Ovary (tissue), 9 donors: ENCODE data around the gene RABAC1. TPM values are rescaled to one million over a fixed set of nuclear protein-coding genes. Genes with fewer than 3 reads are reported as not detected.

Source experiments
- DNase-seq, 5 donors: peaks; one replicate each; pipeline ENCODE4 v3.0.0-alpha.2; 2019 to 2020
- H3K27ac ChIP-seq, 2 donors: fragments of 200-600 bp; one replicate each; pipeline versions ENCODE4 v1.5.1 to v1.8.0; 2019 to 2022
- H3K27me3 ChIP-seq: fragments of 200-600 bp; one replicate; pipeline ENCODE4 v1.8.0; 2022
- H3K36me3 ChIP-seq: fragments of 200-600 bp; sonication (generic); one replicate; pipeline ENCODE4 v1.5.1; 2019
- H3K4me1 ChIP-seq: one replicate; pipeline ENCODE4 v1.8.1; 2013; ENCODE audit warnings: mild to moderate bottlenecking, moderate library complexity; ENCODE audit not compliant: insufficient read depth
- H3K4me3 ChIP-seq: fragments of 200-600 bp; sonication (generic); one replicate; pipeline ENCODE4 v1.5.1; 2017
- H3K9me3 ChIP-seq, 2 donors: fragments of 200-600 bp in 1 of 2; sonication (generic) in 1 of 2; one replicate each; pipeline versions ENCODE4 v1.5.1 to v1.8.1; 2013 to 2019; ENCODE audit warnings: mild to moderate bottlenecking in 1 of 2, moderate library complexity in 1 of 2
- EP300 ChIP-seq: sonication (generic); formaldehyde crosslinking; IDR thresholded peaks from one replicate; pipeline ENCODE4 v1.6.1; 2017; ENCODE audit warnings: antibody characterized with exemption
- POLR2A ChIP-seq: fragments of 450-650 bp; IDR thresholded peaks from one replicate; pipeline ENCODE4 v1.6.1; 2017; ENCODE audit warnings: antibody characterized with exemption, mild to moderate bottlenecking, moderate library complexity
- WGBS, 3 donors: extraction: QIAGEN DNeasy Blood & Tissue Kit in 1 of 3; methylation state at CpG; one replicate each; pipeline versions ENCODE4 v1.1.5 to v1.1.7; 2013 to 2017; 5-methylcytosine and 5-hydroxymethylcytosine counted together
- intact Hi-C, 4 donors: fragments of 100-400 bp; cut with DNase I; formaldehyde crosslinking; loops; one replicate each; pipeline versions ENCODE4 v1.11.0 to v1.15.1; 2022 to 2023
- polyA plus RNA-seq, 2 donors: library from polyadenylated mRNA; stranded (reverse); fragments of 200-250 nt in 1 of 2; fragments of 350-450 nt in 1 of 2; fragmentation: Illumina TruSeq in 1 of 2; extraction: RNeasy Lipid Tissue Mini Kit (QIAGEN cat#74804) in 1 of 2; gene quantifications; one replicate each; pipeline ENCODE4 v1.2.3, GENCODE V29; 2013 to 2014
- total RNA-seq, 7 donors: library from RNA; depleted of rRNA in 2 of 7; stranded (reverse); fragments of >200 nt in 2 of 7; fragmentation: NEBNext Ultra II Directional in 3 of 7; extraction: Animal tissue kit (Norgen Biotek cat#: 25700) in 3 of 7; gene quantifications; one replicate each; pipeline versions ENCODE4 v1.1.0 to v1.2.4, GENCODE V29; 2016 to 2023
- TF ChIP-seq, protein P1 (sequence below), 3 donors: fragments of 450-650 bp in 2 of 3; fragments of 200-600 bp in 1 of 3; IDR thresholded peaks; one replicate each; pipeline versions ENCODE4 v1.5.1 to v1.8.0; 2016 to 2022; ENCODE audit warnings: antibody characterized with exemption in 3 of 3, mild to moderate bottlenecking in 1 of 3
- donor health status: DM: no; HTN: no; CAD: no; lungs with moderate emphysema.
- donor health status: DM: no; HTN: no; CAD: no.
- donor health status: Bipolar disorder and iron deficiency.
- donor health status: DM: yes; HTN: yes; CAD: no.
- donor health status: DM: no; HTN: no; CAD: no.
- donor health status: DM: yes; HTN: yes; CAD: no.

RABAC1 gene
- total and polyA plus RNA-seq, 9 donors, result 21.2 to 224 (median 147) TPM

DNA sequence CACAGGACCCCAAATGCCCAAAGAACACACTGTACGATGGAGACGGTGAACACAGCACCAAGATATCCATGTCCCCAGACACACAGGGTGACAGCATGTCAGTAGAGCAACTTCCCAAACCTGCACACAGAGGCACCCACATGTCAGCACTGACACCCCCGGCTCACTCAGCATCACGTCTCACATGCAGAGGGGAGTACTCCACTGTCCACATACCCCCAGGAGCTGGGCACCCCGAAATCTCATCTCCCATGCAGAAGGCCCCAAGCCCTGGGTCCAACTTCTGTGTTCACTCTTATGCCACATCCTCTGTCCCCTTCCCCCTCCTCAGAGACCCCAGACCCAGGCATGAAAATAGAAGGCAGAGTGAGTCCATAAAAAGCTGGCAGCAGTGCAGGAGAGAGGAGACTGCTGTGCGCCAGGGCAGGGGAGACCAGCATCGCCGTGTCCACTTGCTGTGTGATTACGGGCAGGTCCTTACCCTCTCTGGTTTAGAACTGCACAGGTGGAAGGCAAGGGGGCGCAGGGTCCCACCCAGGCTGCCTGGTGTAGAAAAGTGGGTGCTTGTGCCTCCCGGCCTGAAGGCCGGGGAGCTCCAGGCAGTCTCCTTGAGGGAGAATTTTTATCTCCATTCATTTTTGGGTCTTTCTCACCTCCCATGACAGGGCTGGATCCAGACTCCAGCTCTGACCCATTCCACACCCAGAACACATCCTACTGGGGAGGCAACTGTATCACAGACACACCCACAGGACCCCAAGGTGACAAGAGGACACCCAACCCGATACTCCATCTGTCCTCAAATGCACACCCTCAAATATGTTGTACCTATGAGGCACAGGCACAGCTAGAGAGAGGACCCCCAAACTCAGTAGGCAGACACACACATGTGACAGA is 47.9 kb downstream of the RABAC1 start:
- Histone ChIP-seq H3K27ac (no peak overlapping the region), H3K36me3 (no peaks in the 10 kb centered on the region), H3K4me3 (no peak overlapping the region), H3K27me3 (no peaks in the 10 kb centered on the region), H3K4me1 (no peaks in the 10 kb centered on the region), H3K9me3 (no peaks in the 10 kb centered on the region)
- TF ChIP-seq EP300 (no peak), POLR2A (no peak)
- TF ChIP-seq, protein P1, sequence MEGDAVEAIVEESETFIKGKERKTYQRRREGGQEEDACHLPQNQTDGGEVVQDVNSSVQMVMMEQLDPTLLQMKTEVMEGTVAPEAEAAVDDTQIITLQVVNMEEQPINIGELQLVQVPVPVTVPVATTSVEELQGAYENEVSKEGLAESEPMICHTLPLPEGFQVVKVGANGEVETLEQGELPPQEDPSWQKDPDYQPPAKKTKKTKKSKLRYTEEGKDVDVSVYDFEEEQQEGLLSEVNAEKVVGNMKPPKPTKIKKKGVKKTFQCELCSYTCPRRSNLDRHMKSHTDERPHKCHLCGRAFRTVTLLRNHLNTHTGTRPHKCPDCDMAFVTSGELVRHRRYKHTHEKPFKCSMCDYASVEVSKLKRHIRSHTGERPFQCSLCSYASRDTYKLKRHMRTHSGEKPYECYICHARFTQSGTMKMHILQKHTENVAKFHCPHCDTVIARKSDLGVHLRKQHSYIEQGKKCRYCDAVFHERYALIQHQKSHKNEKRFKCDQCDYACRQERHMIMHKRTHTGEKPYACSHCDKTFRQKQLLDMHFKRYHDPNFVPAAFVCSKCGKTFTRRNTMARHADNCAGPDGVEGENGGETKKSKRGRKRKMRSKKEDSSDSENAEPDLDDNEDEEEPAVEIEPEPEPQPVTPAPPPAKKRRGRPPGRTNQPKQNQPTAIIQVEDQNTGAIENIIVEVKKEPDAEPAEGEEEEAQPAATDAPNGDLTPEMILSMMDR (IDR thresholded peaks at IDR 0.05), result no peak
- DNase-seq, result no peak
- intact Hi-C loops, result no loop called here
- WGBS, 3 donors, result 45 to 59% (median 54%) methylated on average over 13 of the region's 13 CpGs

DNA sequence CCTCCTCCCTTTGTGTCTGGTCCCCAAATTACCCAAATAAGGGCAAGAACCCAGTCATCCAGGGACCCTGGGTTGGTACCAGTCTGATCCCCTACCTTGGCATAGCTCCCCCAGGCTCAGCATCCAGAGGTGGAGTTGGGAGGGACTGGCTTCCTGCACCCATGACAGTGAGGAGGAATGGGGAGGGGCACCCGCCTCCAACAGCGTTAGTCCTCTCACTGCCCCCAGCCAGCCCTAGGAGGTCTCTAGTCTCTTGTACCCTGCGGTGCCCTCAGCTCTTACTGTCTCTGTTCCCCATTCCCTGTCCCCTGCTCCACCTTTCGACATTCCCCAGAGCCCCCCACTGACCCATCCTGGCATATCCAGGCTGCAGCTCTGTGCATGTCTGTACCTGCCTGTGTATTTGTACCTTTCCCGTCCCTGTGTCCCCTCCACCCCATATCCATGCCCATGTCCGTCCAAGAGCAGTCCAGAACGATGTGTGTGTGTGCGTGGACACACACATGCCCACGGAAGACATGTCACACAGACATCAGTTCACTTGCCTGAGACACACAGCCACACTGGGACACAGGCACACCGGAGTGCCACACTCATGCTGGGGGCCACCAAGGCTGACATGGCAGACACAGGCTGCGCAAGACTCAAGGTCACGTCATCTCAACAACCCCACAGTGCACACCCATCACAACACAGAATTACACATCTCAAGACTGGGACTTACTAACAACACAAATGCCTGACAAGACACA is 48.7 kb downstream of the RABAC1 start:
- no peaks in the 10 kb centered on the region for H3K4me1 ChIP-seq
- intact Hi-C loops, result no loop called here
- H3K27ac ChIP-seq, result no peak overlapping the region
- no peak for DNase-seq
- no peaks in the 10 kb centered on the region for H3K9me3 ChIP-seq
- no peak for TF ChIP-seq POLR2A
- TF ChIP-seq EP300, result no peak
- TF ChIP-seq, protein P1 (IDR thresholded peaks at IDR 0.05), result no peak
- 47 to 61% (median 57%) methylated on average over 12 of the region's 12 CpGs for WGBS, 3 donors
- no peaks in the 10 kb centered on the region for H3K27me3 ChIP-seq
- H3K36me3 ChIP-seq, result no peaks in the 10 kb centered on the region
- no peak overlapping the region for H3K4me3 ChIP-seq

DNA sequence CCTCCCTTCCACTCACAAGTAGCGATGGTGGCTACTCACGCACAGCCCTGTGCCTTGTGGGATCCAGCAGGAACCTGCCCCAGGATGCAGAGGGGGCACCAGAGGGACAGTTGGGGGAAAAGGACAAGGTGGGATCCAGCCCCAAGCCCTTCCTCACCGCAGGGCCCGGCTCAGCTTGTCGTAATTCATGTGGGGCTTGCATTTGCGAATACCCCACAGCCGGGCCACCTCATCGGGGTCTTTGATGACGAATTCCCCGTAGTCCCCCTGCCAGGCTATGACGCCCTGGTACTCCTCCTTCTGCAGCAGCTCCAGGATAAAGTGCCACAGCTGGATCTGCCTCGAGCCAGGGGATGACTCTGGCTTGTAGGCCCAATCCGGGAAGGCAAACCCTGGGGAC is 49.4 kb downstream of the RABAC1 start:
- H3K36me3 ChIP-seq, result no peaks in the 10 kb centered on the region
- H3K27ac ChIP-seq, result no peak overlapping the region
- DNase-seq, result no peak
- TF ChIP-seq, protein P1 (IDR thresholded peaks at IDR 0.05), result no peak
- TF ChIP-seq POLR2A, result no peak
- TF ChIP-seq EP300, result no peak
- H3K4me3 ChIP-seq, result no peak overlapping the region
- WGBS, 3 donors, result 32 to 38% (median 37%) methylated on average over 13 of the region's 13 CpGs
- H3K9me3 ChIP-seq, result no peaks in the 10 kb centered on the region
- H3K27me3 ChIP-seq, result no peaks in the 10 kb centered on the region
- H3K4me1 ChIP-seq, result no peaks in the 10 kb centered on the region
- intact Hi-C loops, result no loop called here

DNA sequence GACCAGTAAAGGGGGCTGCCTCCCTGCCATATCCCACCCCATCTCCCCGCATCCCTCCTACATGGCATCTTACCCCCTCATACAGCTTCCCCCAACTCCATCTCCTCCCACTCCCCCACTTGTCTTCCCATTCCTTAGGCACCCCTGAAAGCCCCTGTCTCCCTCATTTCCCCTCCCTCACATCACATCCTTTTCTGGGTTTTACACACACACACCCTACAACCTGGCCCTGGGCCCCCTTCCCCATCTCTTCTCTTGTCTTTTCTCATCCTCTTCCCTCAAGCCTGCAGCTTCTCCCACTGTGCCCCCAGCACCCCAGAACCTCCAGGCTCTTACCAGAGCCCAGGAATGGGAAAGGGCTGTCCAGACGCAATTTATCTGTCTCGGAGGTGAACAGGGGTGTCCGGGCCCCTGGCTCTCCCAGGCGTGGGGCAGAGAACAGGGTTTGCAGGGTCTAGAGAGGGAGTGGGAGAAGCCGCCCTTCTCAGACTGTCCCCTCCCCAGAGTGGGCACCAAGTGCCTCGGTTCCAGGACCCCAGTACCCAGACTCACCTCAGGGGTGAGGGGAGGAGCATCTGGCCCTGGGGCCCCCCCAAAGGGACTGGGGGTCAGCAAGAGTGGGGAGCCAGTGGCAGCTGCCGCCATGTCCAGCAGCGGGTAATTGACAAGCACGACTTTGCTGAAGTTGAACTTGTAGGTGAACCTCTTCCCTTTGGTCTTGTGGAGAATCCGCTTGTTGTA is 50.2 kb downstream of the RABAC1 start:
- Histone ChIP-seq H3K4me1 (no peaks in the 10 kb centered on the region), H3K27me3 (no peaks in the 10 kb centered on the region), H3K36me3 (no peaks in the 10 kb centered on the region), H3K9me3 (no peaks in the 10 kb centered on the region), H3K4me3 (no peak overlapping the region), H3K27ac (no peak overlapping the region)
- intact Hi-C loops, result no loop called here
- TF ChIP-seq, protein P1 (IDR thresholded peaks at IDR 0.05), result no peak
- TF ChIP-seq EP300, result no peak
- TF ChIP-seq POLR2A, result no peak
- WGBS, 3 donors, result 62 to 67% (median 63%) methylated on average over 11 of the region's 11 CpGs
- DNase-seq, result no peak
